GM19455 (cell line): Measurements from ENCODE around the gene SPP1.
A peak's percentile ranks its signal among the peaks of the same experiment; 100 is the strongest.

Experiments used
- ATAC-seq: cut with Tn5 transposase; IDR thresholded peaks from one replicate; pipeline ENCODE4 v1.9.1; 2021; ENCODE audit not compliant: unreplicated experiment

SPP1 gene

DNA sequence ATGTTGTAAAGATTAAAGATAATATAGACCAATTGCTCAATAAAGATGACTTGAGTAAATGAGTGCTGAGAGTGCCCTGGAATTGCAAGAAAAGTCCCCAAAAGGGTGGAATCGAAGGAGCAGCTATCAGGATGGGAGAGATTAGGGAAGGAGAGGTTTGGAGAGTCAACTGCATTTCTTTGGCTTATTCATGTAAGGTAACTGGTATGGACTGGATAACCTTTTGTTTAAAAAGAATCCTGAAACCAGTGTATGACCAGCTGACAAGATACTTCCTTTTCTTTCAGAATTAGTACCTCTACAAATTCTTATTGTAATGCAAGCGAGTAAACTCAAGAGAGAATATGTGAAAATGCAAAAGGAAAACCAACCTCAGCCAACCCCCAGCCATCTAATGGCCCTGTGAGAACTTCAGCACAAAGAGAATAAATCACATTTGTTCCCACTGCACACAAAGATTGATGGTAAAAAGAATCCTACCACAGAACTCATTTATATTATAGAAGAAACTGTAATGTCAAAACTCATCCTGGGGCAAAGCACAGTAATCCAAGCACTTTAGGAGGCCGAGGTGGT lies 24.5 kb upstream of the SPP1 start:
- no peak for ATAC-seq

DNA sequence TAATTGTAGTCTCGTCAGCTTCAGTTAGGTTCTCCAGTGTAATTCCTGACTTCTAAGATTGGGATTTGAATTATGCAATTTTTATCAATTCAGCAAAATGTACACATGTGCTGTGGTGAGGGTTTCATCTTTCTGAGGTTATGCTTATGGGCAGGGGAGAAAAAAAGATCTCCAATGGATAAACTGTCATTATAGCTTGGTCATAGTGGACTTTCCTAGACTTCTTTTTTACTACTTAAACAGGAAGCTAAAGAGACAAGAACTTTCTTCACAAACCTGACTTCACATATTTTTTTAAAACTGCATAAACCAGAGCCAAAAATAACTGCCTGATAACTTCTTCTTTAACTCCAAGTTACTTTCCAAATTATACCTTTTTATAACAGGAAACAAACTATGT lies 21.7 kb upstream of the SPP1 start:
- no peak for ATAC-seq

DNA sequence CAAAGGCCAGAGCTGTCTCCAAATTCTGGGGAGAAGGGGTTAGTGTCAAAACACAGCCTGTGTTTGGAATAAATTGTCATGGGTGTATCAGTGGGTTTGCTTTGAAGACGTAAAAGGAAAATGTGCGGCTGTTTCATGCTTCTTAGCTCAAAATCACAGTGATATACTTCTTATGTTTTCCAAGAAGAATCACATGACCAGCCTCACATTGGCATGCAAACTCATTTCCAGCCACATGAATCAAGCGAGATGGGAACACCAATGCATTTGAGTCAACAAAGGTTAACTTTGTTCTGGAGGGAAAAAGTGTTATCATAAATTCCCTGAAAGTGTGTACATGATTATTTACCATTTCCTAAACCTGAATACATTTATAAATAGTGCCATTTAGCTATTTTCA lies 19.0 kb upstream of the SPP1 start:
- ATAC-seq = no peak

DNA sequence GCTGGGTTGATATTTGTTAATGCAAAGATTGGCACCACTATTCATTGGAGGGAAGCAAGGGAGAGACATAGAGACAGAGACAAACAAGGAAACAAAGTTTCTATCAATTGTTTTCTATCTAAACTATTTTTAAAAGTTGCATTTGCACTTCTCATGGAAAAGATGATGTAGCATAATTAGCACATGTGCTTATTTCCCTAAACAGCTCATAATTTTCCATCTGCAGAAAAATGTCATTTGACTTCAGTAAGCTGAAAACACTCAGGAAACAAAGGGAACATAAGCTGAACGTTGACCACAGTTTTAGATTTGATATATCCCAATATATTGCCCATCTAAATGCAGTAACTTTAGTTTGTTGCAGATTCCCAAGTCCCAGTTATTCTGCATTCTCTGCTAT lies 18.5 kb upstream of the SPP1 start:
- ATAC-seq = no peak

DNA sequence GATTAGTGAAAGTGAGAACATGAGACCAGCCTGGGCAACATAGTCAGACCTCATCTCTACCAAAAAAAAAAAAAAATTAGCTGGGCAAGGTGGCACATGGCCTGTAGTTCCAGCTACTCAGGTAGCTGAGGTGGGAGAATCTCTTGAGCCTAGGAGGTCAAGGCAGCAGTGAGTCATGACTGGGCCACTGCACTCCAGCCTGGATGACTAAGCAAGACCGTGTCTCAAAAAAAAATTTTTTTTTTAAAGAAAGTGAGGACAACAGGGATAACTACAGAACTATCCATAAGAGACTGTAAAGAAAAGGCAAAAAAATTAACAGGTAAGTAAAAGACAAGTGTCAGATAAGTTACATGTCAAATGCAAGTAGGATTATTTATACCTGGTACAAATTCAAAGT lies 13.5 kb upstream of the SPP1 start:
- ATAC-seq = no peak

DNA sequence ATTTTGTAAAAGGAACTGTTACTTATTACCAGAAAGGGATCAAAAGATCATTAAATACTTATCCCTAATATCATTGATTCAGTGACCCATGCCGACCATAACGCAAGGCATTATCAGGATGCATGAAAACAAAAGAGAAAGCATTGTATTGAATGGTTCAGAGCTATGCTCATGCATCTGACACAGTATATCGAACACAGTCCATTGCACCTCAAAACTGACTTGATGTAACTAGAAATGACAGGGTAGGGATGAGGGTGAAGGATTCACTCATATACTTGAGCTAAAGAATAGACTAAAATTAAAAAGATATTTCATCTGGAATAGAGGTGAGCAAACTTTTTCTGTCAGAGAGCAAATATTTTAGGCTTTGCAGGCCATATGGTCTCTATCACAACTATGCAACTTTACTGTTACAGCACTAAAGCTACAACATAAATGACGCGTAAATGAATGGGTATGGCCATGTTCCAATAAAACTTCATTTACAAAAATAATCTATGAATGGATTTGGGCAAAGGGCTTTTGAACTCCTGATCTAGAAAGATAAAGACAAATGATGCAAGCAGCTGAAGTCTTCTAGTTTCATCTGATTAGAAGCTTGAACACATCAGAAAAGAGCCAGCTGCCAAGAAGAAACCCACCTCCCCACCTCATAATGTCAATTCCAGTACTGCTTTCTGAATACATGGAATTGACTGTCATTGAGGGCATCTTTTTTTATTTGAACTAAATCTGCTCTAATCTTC lies 12.9 kb upstream of the SPP1 start:
- ATAC-seq = no peak

DNA sequence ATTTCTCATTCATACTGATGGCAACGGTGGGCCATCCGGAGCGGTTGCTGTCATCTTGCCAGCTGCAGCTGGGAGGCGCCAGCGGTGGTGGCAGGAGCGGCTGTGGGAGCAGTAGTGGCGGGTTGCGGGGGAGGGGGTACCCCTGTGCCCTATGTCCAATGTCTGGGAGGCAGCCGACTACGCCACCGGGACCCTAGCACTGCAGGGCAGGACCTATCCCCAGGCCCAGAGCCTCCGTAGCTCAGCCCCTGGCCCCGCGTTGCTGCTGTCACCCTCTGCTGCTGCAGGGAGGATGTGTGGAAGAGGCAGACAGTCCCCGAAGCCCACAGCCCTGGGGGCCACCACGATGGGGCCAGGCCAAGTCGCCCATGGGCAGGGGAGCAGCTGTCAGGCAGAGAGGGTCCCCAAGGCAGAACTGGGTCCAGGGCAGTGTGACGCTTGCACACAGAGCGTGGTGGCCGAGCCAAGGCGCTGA lies 10.0 kb upstream of the SPP1 start:
- ATAC-seq = no peak

DNA sequence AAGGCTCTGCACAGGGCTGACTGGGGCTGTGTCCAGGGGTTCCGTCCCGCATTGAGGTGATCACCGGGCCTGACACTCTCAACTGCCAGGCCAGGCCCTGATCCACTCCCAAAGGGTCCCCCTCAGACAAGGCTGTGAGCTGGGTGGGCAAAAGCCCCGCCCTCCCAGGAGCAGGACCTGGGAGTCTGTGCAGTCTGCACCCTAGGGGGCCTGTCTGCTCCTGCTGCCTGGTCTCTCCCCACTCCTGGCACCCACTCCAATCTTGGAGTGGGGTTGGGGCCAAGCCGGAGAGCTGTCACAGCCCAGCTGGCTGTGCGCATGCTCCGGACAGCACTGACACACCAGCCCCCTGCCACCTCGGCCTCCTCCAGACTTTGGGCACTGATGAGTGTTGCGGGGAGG lies 9.4 kb upstream of the SPP1 start:
- ATAC-seq = no peak

DNA sequence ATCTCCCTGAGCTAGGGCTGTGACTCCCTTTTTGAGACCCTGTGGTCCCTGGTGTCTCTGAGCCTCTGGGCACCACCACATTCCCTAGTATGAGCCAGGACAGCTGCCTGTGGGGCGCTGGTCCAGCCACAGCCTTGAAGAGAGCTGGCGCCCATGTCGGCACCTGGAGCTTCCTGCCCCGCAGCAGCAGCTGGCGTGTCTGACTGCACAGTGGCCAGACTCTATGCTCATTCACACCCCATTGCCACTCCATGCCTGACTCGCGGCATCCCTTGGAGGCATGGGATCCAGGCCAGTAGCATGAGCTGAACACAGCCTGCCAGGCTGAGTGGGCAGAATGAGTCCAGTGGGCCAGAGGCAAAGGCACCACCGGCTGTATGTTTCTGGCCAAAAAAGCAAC lies 8.3 kb upstream of the SPP1 start:
- no peak for ATAC-seq

DNA sequence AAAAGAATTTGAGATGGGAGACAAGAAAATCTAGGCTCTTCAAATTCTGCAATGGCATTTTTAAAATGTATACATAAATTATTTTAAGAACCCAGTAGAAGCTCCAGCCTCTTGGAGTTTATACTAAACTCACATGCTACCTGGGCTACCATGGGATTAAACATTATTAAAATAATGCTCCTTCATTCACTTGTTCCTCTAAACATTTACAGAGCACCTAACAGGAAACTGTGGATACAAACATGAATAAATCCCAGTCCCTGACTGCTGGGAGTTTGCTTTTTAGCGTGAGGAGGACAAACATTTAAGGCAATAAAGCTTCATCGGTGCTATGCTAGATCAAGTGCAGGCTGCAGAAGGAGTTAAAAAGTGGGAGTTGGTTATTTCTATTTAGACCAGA lies 5.4 kb upstream of the SPP1 start:
- no peak for ATAC-seq

DNA sequence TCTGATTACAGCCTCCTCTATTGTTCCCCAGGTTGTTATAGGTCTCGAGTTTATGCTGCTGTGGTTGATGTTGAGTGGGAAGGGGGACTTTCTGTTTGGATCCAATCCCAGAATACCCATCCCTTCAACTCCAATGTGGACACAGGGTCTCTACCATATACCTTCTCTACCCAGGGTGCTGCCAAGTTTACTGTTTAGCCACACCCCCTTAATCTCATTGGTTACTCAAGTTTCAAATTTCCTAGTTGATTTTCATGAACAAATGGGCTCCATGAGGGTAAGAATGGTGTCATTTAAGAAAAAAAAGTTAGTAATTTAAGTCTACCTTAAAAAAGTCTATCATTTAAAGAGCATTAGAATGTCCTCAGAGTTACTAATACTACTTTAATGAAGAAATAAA lies 3.6 kb upstream of the SPP1 start:
- ATAC-seq = no peak

DNA sequence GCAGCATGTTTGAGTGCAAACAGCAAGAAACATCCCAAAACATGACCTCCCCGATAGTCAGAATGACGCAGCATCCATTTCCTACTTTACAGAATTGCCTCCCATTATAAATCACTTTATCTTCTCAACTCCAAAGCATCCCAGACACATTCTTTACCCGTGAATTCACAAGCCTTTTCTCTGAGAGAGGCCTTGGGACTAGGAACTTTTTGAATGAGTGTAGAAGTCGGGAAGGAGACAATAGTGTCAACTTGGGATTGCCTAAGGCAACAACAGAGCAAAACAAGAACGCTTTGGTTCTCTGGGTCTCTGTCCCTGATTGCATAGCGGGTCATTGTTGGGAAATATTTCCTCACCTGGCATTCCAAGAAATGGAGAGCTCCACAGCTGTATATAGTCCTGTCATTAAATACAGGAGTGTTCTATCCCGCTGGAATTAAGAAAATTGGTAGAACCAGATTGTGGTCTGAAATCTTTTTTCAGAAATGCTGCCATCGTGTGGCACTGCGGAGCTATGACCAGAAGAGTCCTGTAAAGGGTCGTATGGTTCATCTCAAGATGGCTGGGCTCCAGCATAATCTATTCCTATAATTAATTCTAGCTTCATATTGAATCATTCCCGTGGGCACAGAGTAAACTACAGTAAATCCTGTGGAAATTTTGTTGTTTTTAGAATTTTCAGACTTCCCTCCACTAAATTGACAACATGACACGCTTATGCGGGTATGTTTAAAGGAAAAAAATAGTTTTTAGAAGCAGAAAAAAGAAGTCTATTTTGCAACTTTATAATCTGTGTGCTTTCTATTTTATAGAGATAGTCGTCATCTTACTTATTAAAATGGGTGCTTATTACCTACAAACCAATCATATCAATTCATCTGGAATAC lies 2.0 kb upstream of the SPP1 start:
- ATAC-seq = peak; percentile 71

DNA sequence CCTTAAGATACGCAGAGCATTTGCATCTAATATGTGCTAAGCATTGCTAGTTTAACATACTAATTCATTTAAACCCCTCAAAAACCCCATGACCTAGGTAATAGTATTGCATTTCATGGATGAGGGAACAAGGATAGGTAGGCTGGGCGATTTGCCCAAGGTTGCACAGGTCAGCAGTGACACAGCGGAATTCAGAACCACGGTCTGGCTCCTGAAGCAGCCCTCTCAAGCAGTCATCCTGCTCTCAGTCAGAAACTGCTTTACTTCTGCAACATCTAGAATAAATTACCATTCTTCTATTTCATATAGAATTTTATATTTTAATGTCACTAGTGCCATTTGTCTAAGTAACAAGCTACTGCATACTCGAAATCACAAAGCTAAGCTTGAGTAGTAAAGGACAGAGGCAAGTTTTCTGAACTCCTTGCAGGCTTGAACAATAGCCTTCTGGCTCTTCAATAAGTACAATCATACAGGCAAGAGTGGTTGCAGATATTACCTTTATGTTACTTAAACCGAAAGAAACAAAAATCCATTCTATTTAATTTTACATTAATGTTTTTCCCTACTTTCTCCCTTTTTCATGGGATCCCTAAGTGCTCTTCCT lies 555 bp upstream of the SPP1 start:
- no peak for ATAC-seq

DNA sequence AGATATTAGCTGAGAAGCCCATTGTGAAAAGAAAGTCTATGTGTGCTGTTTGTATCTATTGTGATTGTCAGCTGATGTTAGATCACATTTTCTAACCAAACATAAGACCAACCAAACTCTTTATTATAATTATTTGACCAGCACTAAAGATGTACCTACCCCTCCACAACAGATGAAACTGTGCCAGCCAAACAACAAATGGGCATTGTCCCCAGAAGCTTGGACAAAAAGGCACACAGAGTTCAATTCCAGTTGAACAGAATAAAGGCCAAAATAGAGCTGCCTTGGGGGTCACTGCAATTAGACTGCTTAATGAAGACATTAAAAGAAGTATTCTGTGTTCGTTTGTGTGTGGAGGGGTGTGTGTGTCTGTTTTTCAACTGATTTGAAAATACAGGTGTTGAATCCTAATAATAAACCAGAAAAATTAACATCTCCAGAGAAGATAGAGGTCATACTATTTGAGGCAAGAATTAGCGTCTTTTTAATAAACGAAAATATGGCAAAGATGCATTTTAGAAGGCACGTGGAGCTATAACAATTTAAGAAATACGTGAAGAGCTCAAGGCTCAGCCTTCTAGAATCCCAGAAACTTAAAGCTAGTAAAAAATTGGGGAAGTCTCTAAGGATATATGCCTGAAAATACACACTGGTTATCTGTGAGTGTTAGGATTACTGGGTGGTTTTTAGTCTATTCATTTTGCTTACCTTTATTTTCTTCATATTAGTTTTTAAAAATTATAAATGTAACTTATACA lies 2.2 kb downstream of the SPP1 start:
- no peak for ATAC-seq

DNA sequence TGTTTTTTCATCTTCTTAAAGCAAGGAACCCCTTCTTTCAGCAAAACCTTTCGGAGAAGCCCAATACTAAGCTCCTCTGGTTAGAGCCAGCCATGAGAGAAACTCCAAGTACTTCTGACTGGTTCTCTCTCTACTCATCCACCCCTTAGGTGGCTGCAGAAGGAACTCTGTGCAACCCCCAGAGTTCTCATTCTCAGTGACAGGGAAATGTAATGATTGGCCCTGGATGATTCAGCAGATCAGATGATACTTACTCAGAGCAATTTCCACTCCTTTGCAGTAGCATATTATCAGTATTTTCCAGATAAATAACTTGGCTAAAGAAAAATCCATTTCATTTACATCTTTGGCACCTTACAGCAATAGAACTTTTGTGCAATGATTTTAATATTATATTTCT lies 3.2 kb downstream of the SPP1 start:
- ATAC-seq = no peak

DNA sequence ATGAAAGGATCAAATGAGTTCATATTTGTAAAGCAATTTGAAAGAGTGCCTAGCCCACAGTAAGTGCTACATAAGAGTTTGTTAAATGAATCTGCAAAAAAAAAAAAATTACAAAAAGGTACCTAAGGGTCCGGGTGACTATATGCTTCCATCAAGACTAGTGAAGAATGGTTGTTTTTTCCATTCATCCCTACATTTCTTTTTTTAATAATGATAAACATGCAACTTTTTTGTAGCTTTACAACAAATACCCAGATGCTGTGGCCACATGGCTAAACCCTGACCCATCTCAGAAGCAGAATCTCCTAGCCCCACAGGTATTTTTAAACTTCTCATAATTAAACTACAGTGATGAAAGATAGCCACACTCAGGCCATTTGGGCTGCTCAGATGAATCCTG lies 4.3 kb downstream of the SPP1 start:
- no peak for ATAC-seq

DNA sequence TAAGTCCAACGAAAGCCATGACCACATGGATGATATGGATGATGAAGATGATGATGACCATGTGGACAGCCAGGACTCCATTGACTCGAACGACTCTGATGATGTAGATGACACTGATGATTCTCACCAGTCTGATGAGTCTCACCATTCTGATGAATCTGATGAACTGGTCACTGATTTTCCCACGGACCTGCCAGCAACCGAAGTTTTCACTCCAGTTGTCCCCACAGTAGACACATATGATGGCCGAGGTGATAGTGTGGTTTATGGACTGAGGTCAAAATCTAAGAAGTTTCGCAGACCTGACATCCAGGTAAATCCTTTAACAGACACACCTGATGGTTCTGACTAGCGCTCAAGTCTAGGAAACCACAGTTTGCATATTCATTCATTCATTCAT lies 6.0 kb downstream of the SPP1 start:
- ATAC-seq = no peak

DNA sequence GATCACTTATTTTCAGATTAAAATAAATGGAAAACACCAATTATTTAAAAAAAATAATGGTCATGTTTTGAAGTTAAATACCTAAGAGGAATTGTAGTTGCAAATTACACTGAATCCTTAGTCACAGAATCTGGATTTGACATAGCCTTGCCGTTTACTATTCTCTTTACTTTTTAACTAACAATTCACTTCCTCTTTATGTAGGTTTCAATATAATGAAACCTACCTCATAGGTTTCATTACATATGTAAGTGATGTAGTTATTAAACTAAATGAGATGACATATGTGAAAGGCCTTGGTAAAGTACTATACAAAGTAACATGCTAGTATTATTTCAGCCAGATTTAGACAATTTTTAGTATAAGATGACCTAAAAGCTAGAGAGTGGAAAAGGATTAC lies 6.5 kb downstream of the SPP1 start:
- ATAC-seq = no peak

DNA sequence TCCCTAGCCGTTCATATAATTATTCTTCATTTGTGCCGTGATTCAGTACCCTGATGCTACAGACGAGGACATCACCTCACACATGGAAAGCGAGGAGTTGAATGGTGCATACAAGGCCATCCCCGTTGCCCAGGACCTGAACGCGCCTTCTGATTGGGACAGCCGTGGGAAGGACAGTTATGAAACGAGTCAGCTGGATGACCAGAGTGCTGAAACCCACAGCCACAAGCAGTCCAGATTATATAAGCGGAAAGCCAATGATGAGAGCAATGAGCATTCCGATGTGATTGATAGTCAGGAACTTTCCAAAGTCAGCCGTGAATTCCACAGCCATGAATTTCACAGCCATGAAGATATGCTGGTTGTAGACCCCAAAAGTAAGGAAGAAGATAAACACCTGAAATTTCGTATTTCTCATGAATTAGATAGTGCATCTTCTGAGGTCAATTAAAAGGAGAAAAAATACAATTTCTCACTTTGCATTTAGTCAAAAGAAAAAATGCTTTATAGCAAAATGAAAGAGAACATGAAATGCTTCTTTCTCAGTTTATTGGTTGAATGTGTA lies 7.0 kb downstream of the SPP1 start:
- ATAC-seq = no peak

DNA sequence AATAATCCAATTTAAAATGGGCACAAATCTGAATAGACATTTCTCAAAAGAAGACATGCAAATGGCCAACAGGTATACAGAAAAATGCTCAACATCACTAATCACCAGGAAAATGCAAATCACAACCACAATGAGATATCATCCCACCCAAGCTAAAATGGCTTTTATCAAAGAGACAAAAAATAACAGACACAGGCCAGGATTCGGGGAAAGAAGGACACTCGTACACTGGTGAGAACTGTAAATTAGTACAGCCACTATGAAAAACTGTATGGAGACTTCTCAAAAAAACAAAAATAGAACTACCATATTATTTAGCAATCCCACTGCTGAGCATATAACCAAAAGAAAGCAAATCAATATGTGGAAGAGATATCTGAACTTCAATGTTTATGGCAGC lies 8.5 kb downstream of the SPP1 start:
- ATAC-seq = no peak
